WERI-Rb-1 (cell line): ENCODE results near the gene WNT7B.

Source experiments
- DNase-seq: peaks from one replicate; pipeline ENCODE4 v3.0.0-alpha.2; 2020
- H3K27ac ChIP-seq: fragments of 250-450 bp; sonication (Bioruptor Pico); 2 replicates; pipeline ENCODE4 v1.5.1; 2020; ENCODE audit warnings: mild to moderate bottlenecking, moderate library complexity
- H3K27me3 ChIP-seq: fragments of 250-450 bp; sonication (Bioruptor Pico); 2 replicates; pipeline ENCODE4 v1.5.1; 2021; ENCODE audit warnings: mild to moderate bottlenecking, low read depth, moderate library complexity; ENCODE audit not compliant: insufficient read depth, severe bottlenecking
- H3K36me3 ChIP-seq: fragments of 250-450 bp; sonication (Bioruptor Pico); 2 replicates; pipeline ENCODE4 v1.5.1; 2020; ENCODE audit warnings: mild to moderate bottlenecking, moderate library complexity
- H3K4me3 ChIP-seq: 2 replicates; pipeline ENCODE4 v1.5.1; 2011; ENCODE audit warnings: low read depth, mild to moderate bottlenecking, control low read depth, low read length
- H3K9me3 ChIP-seq: fragments of 250-450 bp; sonication (Bioruptor Pico); 2 replicates; pipeline ENCODE4 v1.5.1; 2021; ENCODE audit warnings: mild to moderate bottlenecking, moderate library complexity; ENCODE audit not compliant: severe bottlenecking
- TF ChIP-seq, protein P1 (sequence below): IDR thresholded peaks from 2 replicates; pipeline ENCODE4 v1.5.1; 2011; ENCODE audit warnings: low read depth, mild to moderate bottlenecking, control low read depth, inconsistent platforms, low read length

WNT7B gene

DNA sequence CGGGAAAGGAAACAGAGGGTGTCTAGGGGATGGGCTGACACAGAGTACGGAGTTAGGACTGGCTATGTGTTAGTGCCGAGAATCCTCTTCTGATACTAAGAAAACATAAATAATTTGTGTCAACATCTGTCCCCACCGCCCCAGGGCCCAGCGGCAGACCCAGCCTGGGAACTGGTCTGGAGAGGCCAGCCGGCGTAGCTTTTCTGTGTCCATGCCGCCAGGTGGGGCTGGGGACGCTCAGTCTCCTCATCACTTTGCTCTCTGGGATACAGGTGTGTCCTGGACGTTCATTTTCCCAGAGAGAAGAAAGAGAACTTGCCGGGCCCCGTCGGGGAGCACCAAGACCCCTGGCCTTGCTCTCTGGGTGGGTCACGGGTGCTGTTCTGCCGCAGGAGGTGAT, 54.7 kb downstream of the WNT7B start:
- Histone ChIP-seq H3K27me3 (peaks cover 78% of the 10 kb centered on the region), H3K36me3 (no peaks in the 10 kb centered on the region), H3K9me3 (no peaks in the 10 kb centered on the region), H3K27ac (no peak overlapping the region), H3K4me3 (no peak overlapping the region)
- DNase-seq = no peak
- TF ChIP-seq, protein P1, sequence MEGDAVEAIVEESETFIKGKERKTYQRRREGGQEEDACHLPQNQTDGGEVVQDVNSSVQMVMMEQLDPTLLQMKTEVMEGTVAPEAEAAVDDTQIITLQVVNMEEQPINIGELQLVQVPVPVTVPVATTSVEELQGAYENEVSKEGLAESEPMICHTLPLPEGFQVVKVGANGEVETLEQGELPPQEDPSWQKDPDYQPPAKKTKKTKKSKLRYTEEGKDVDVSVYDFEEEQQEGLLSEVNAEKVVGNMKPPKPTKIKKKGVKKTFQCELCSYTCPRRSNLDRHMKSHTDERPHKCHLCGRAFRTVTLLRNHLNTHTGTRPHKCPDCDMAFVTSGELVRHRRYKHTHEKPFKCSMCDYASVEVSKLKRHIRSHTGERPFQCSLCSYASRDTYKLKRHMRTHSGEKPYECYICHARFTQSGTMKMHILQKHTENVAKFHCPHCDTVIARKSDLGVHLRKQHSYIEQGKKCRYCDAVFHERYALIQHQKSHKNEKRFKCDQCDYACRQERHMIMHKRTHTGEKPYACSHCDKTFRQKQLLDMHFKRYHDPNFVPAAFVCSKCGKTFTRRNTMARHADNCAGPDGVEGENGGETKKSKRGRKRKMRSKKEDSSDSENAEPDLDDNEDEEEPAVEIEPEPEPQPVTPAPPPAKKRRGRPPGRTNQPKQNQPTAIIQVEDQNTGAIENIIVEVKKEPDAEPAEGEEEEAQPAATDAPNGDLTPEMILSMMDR = no peak

DNA sequence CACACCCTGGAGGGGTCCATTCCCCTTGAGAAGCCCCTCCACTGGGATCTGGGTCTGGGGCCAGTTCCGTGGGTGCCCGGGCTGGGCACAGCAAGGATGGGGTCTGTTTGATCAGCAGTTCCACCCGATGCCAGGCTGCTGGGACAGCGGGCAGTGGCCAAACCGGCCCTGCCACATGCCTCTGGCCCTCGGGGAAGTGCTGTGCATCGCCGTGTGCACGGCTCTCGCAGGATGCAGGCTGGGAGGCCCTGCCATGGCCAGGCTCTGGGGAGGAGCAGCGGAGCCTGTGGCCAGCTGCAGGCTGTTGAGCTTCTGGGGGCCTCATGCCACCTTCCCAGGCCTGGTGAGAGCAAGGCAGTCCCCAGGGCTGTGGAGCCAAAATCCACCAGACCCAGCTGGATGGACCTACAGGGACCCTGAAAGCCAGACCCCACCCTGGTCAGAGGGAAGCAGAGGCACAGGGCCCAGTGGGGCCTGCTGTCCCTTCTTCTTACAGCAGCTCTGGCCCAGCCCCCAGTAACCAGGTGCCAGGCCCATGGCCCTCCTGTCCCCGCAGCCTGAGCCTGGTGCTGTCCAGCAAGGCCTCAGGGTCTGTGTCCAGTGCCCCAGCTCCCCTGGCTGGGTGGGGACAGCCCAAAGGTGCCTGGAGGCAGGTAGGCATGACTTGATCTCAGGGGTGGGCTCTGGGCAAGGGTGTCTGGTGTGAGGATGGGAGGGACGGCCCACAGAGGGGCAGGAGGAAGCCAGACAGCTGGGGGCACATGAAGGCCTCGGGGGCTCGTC, 57.3 kb downstream of the WNT7B start:
- H3K4me3 ChIP-seq = no peak overlapping the region
- no peaks in the 10 kb centered on the region for H3K9me3 ChIP-seq
- H3K27ac ChIP-seq = no peak overlapping the region
- TF ChIP-seq, protein P1 = no peak
- H3K27me3 ChIP-seq = peaks cover 90% of the 10 kb centered on the region
- no peak for DNase-seq
- H3K36me3 ChIP-seq = no peaks in the 10 kb centered on the region

DNA sequence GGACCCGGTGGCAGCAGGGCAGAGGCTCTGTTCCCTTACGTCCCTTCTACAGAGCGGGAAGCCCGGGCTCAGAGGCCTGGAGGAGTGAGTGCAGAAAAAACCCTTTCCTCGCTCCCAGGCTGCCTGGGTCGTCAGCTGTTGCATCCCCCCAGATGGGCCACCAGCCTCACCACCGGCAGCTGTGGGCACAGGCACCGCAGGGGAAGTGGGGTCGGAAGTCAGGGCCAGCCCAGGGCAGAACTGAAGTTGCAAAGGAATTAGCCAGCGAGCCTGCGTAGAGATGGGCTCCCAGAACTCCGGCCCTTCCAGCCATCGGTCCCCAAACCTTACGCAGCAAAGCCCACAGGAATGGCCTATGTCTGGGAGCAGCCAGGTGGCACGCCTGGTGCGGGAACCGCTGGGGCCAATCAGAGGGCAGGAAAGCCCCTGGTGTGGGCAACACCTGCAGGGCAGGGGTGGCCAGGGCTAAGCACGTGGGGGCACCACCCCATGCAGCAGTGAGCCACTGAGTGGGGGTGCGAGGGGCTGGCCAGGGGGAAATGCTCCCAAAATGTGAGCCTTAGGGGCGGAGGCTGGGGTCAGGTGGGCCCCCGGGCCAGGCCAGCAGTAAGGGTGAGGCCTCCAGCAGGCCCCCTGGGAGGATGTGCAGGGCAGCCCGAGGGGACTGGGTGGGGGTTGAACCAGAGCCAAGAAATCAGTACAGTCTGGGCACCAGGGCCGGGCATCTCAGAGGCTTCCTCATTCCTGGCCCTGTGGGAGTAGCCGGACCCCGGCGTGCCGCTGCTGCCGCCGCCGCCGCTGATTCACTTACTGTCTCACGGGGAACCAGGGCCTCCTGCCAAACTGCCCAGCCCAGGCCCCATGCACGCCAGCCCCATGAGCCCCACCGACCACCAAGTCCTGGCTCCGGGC, 58.2 kb downstream of the WNT7B start:
- no peak for DNase-seq
- TF ChIP-seq, protein P1 = no peak
- H3K27ac ChIP-seq = no peak overlapping the region

DNA sequence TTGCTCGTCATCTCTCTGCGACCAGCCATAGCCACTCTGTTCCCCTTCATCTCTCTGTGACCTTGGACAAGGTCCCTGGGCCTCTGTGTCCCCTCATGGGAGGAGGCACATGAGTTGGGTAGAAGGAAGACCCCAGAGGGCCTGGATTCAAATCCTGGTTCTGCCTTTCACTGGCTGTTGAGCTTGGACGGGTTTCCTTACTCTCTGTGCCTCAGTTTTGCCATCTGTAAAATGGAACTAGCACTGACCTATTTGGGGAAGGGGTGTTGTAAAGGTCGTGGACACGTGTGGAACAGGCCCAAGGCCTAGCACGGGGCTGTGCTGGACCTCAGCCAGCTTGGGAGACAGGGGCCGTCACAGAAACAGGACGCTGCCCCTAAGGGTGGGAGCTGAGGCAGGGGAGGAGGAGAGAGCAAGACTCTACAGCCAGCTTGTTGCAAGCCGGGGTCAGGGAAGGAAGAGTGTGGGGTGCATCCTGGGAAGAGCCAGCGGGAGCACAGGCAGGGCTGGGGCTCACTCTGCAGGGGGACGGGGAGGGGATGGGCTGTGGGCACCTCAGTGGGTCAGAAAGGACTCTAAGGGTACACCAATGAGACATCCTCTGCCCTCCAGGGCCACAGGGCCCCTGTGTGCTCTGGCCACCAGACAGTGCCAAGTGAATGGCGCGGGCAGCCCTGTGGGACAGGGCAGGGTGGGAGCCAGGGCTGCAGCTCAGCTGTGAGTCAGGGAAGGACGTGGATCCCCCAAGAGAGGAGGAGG, 59.1 kb downstream of the WNT7B start:
- peaks cover 8% of the 10 kb centered on the region for H3K9me3 ChIP-seq
- peaks cover 93% of the 10 kb centered on the region for H3K27me3 ChIP-seq
- H3K27ac ChIP-seq = no peak overlapping the region
- DNase-seq = no peak
- no peaks in the 10 kb centered on the region for H3K36me3 ChIP-seq
- H3K4me3 ChIP-seq = no peak overlapping the region
- TF ChIP-seq, protein P1 = no peak

More for the DNA sequence above, 58.2 kb downstream of the WNT7B start:
- Histone ChIP-seq H3K36me3 (no peaks in the 10 kb centered on the region), H3K4me3 (no peak overlapping the region), H3K9me3 (peaks cover 8% of the 10 kb centered on the region), H3K27me3 (peaks cover 93% of the 10 kb centered on the region)

DNA sequence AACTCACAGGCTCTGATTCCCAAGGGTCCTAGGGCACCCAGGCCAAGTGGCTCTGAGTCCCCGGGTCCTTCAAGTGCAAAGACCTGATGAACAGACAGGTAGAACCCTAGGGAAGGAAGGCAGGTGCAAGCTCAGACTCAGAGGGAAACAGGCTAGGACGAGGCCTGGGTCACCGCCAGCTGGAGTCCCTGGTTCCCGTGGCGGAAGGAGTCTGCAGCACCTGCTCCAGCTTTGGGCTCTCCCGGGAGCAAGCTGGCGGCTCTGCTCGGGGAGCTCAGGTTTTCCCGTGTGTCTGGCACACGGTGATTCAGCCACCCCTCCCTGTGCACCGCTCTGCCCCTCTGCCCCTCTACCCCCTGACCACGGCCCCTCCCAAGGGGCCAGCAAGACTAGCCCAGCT, 59.8 kb downstream of the WNT7B start:
- no peak for DNase-seq
- TF ChIP-seq, protein P1 = no peak
- H3K4me3 ChIP-seq = no peak overlapping the region
- no peak overlapping the region for H3K27ac ChIP-seq
- H3K9me3 ChIP-seq = peaks cover 8% of the 10 kb centered on the region
- H3K27me3 ChIP-seq = peaks cover 93% of the 10 kb centered on the region
- no peaks in the 10 kb centered on the region for H3K36me3 ChIP-seq
